IPS-20b (cell line): ENCODE results near the gene ZNF177.
A peak's percentile ranks its signal among the peaks of the same experiment; 100 is the strongest.

Experiments used
- H3K27ac ChIP-seq: one replicate; pipeline ENCODE4 v1.5.1; 2013; ENCODE audit warnings: low read length
- H3K27me3 ChIP-seq: 2 replicates; pipeline ENCODE4 v1.6.1; 2013; ENCODE audit warnings: mild to moderate bottlenecking, low read length, inconsistent platforms; ENCODE audit not compliant: insufficient read depth
- H3K36me3 ChIP-seq: 2 replicates; pipeline ENCODE4 v1.6.1; 2013; ENCODE audit warnings: low read depth, mild to moderate bottlenecking, inconsistent platforms, low read length, moderate library complexity; ENCODE audit not compliant: insufficient read depth
- H3K4me1 ChIP-seq: 2 replicates; pipeline ENCODE4 v1.6.1; 2013; ENCODE audit warnings: mild to moderate bottlenecking, control low read depth, inconsistent platforms, low read length, moderate library complexity; ENCODE audit not compliant: insufficient read depth
- H3K4me3 ChIP-seq: 2 replicates; pipeline ENCODE4 v1.5.1; 2013; ENCODE audit warnings: mild to moderate bottlenecking, low read length, inconsistent platforms
- H3K9ac ChIP-seq: 2 replicates; pipeline ENCODE4 v1.6.1; 2013; ENCODE audit warnings: low read depth, mild to moderate bottlenecking, inconsistent platforms, low read length, moderate library complexity
- H3K9me3 ChIP-seq: 2 replicates; pipeline ENCODE4 v1.6.1; 2013; ENCODE audit warnings: mild to moderate bottlenecking, low read depth, low read length, inconsistent platforms; ENCODE audit not compliant: insufficient read depth

The ZNF177 gene

GRCh38 chr19:9348671-9349070, 14.1 kb upstream of the ZNF177 start:
- Histone ChIP-seq H3K27ac (no peak overlapping the region), H3K9ac (no peak overlapping the region), H3K27me3 (no peaks in the 10 kb centered on the region), H3K36me3 (peaks cover 20% of the 10 kb centered on the region), H3K4me1 (no peaks in the 10 kb centered on the region), H3K9me3 (peaks cover 89% of the 10 kb centered on the region), H3K4me3 (no peak overlapping the region)

- Histone ChIP-seq H3K9ac (no peak overlapping the region), H3K9me3 (peaks cover 84% of the 10 kb centered on the region), H3K4me1 (no peaks in the 10 kb centered on the region), H3K4me3 (no peak overlapping the region), H3K36me3 (peaks cover 11% of the 10 kb centered on the region; the same call in 1 of the 2 replicates), H3K27me3 (no peaks in the 10 kb centered on the region), H3K27ac (no peak overlapping the region)
Measured at GRCh38 chr19:9352505-9352904, 10.3 kb upstream of the ZNF177 start.

- peaks cover 14% of the 10 kb centered on the region; the same call in 1 of the 2 replicates for H3K36me3 ChIP-seq
- H3K27ac ChIP-seq, result no peak overlapping the region
- H3K4me3 ChIP-seq, result no peak overlapping the region; the same call in 1 of the 2 replicates
- no peaks in the 10 kb centered on the region for H3K4me1 ChIP-seq
- H3K27me3 ChIP-seq, result no peaks in the 10 kb centered on the region
- H3K9ac ChIP-seq, result no peak overlapping the region
- H3K9me3 ChIP-seq, result peaks cover 85% of the 10 kb centered on the region
Measured at GRCh38 chr19:9353011-9353410, 9.8 kb upstream of the ZNF177 start.

- H3K27ac ChIP-seq, result no peak overlapping the region
- H3K4me1 ChIP-seq, result no peaks in the 10 kb centered on the region
- H3K36me3 ChIP-seq, result peaks cover 9% of the 10 kb centered on the region; the same call in 1 of the 2 replicates
- H3K9ac ChIP-seq, result no peak overlapping the region
- H3K9me3 ChIP-seq, result peaks cover 83% of the 10 kb centered on the region
- no peak overlapping the region for H3K4me3 ChIP-seq
- H3K27me3 ChIP-seq, result no peaks in the 10 kb centered on the region
Measured at GRCh38 chr19:9354651-9355050, 8.2 kb upstream of the ZNF177 start.

GRCh38 chr19:9370738-9371619, 8.2 kb downstream of the ZNF177 start:
- peaks cover 94% of the 10 kb centered on the region for H3K9me3 ChIP-seq
- no peaks in the 10 kb centered on the region for H3K36me3 ChIP-seq
- H3K9ac ChIP-seq, result no peak overlapping the region
- H3K4me3 ChIP-seq, result no peak overlapping the region
- H3K4me1 ChIP-seq, result no peaks in the 10 kb centered on the region
- no peak overlapping the region for H3K27ac ChIP-seq
- H3K27me3 ChIP-seq, result no peaks in the 10 kb centered on the region

- Histone ChIP-seq H3K4me1 (no peaks in the 10 kb centered on the region), H3K4me3 (no peak overlapping the region), H3K27me3 (no peaks in the 10 kb centered on the region), H3K27ac (no peak overlapping the region), H3K9me3 (peaks cover 99% of the 10 kb centered on the region), H3K36me3 (peaks cover 67% of the 10 kb centered on the region), H3K9ac (no peak overlapping the region)
Measured at GRCh38 chr19:9381361-9381785, 18.6 kb downstream of the ZNF177 start.

GRCh38 chr19:9406798-9407352, 44.1 kb downstream of the ZNF177 start:
- no peaks in the 10 kb centered on the region for H3K27me3 ChIP-seq
- H3K4me1 ChIP-seq, result no peaks in the 10 kb centered on the region
- no peak overlapping the region for H3K4me3 ChIP-seq
- H3K9me3 ChIP-seq, result peaks cover 73% of the 10 kb centered on the region
- H3K36me3 ChIP-seq, result no peaks in the 10 kb centered on the region; the same call in 1 of the 2 replicates
- no peak overlapping the region for H3K27ac ChIP-seq
- H3K9ac ChIP-seq, result no peak overlapping the region

- H3K36me3 ChIP-seq, result peaks cover 9% of the 10 kb centered on the region
Measured at GRCh38 chr19:9407827-9408226, 45.0 kb downstream of the ZNF177 start.

GRCh38 chr19:9413240-9413954, 50.6 kb downstream of the ZNF177 start:
- Histone ChIP-seq H3K4me3 (peak overlapping the region; percentile 24; the same call in 1 of the 2 replicates), H3K9me3 (peaks cover 94% of the 10 kb centered on the region), H3K36me3 (peaks cover 64% of the 10 kb centered on the region), H3K27ac (no peak overlapping the region), H3K9ac (no peak overlapping the region), H3K4me1 (no peaks in the 10 kb centered on the region), H3K27me3 (no peaks in the 10 kb centered on the region)

More at GRCh38 chr19:9407827-9408226, 45.0 kb downstream of the ZNF177 start:
- H3K9me3 ChIP-seq, result peaks cover 83% of the 10 kb centered on the region
- H3K4me3 ChIP-seq, result no peak overlapping the region
- H3K27ac ChIP-seq, result no peak overlapping the region
- no peak overlapping the region for H3K9ac ChIP-seq
- no peaks in the 10 kb centered on the region for H3K27me3 ChIP-seq
- no peaks in the 10 kb centered on the region for H3K4me1 ChIP-seq

GRCh38 chr19:9427941-9428340, 65.1 kb downstream of the ZNF177 start:
- peaks cover 50% of the 10 kb centered on the region for H3K36me3 ChIP-seq

GRCh38 chr19:9430444-9430843, 67.6 kb downstream of the ZNF177 start:
- Histone ChIP-seq H3K4me3 (no peak overlapping the region), H3K9me3 (no peaks in the 10 kb centered on the region), H3K27me3 (no peaks in the 10 kb centered on the region), H3K4me1 (peaks cover 4% of the 10 kb centered on the region; the same call in 1 of the 2 replicates), H3K27ac (no peak overlapping the region), H3K36me3 (peaks cover 38% of the 10 kb centered on the region), H3K9ac (no peak overlapping the region)

More at GRCh38 chr19:9427941-9428340, 65.1 kb downstream of the ZNF177 start:
- Histone ChIP-seq H3K9me3 (no peaks in the 10 kb centered on the region), H3K27ac (no peak overlapping the region), H3K27me3 (no peaks in the 10 kb centered on the region), H3K4me1 (no peaks in the 10 kb centered on the region), H3K4me3 (no peak overlapping the region), H3K9ac (no peak overlapping the region)
